Hepatocyte (in vitro differentiated cells): Measurements from ENCODE around the gene RNF217. TPM values are rescaled to one million over a fixed set of nuclear protein-coding genes. Genes with fewer than 3 reads are reported as not detected.

ENCODE experiments used
- DNase-seq: peaks from one replicate; pipeline ENCODE4 v3.0.0-alpha.2; 2016; ENCODE audit warnings: low spot score
- H2AFZ ChIP-seq: fragments of 200-600 bp; sonication (generic); 2 replicates; pipeline ENCODE4 v1.6.0; 2016; ENCODE audit warnings: antibody characterized with exemption, mild to moderate bottlenecking
- H3K27ac ChIP-seq: fragments of 200-600 bp; sonication (generic); 2 replicates; pipeline ENCODE4 v1.5.1; 2016; ENCODE audit warnings: mild to moderate bottlenecking
- H3K27me3 ChIP-seq: fragments of 200-600 bp; sonication (generic); 2 replicates; pipeline ENCODE4 v1.6.1; 2016
- H3K36me3 ChIP-seq: fragments of 200-600 bp; sonication (generic); replicated peaks from 2 replicates; pipeline ENCODE4 v1.5.1; 2016; ENCODE audit warnings: low read depth; ENCODE audit not compliant: insufficient read depth
- H3K4me1 ChIP-seq: fragments of 200-600 bp; sonication (generic); 2 replicates; pipeline ENCODE4 v1.5.1; 2016; ENCODE audit warnings: mild to moderate bottlenecking, moderate library complexity; ENCODE audit not compliant: insufficient read depth
- H3K4me2 ChIP-seq: fragments of 200-600 bp; sonication (generic); 2 replicates; pipeline ENCODE4 v1.6.0; 2016
- H3K4me3 ChIP-seq: fragments of 200-600 bp; sonication (generic); 2 replicates; pipeline ENCODE4 v1.5.1; 2016; ENCODE audit warnings: mild to moderate bottlenecking
- H3K79me2 ChIP-seq: fragments of 200-600 bp; sonication (generic); 2 replicates; pipeline ENCODE4 v1.6.0; 2017; ENCODE audit warnings: mild to moderate bottlenecking
- H3K9me2 ChIP-seq: fragments of 200-600 bp; sonication (generic); replicated peaks from 2 replicates; pipeline ENCODE4 v1.6.0; 2017; ENCODE audit warnings: mild to moderate bottlenecking; ENCODE audit not compliant: insufficient read depth
- H3K9me3 ChIP-seq: fragments of 200-600 bp; sonication (generic); 2 replicates; pipeline ENCODE4 v1.5.1; 2016; ENCODE audit warnings: low read depth, mild to moderate bottlenecking
- H4K20me1 ChIP-seq: fragments of 200-600 bp; sonication (generic); 2 replicates; pipeline ENCODE4 v1.6.0; 2016; ENCODE audit warnings: mild to moderate bottlenecking; ENCODE audit not compliant: insufficient read depth, poor library complexity, severe bottlenecking
- CTCF ChIP-seq: fragments of 200-600 bp; sonication (generic); IDR thresholded peaks from 2 replicates; pipeline ENCODE4 v1.5.1; 2016; ENCODE audit warnings: antibody characterized with exemption, mild to moderate bottlenecking; ENCODE audit not compliant: poor library complexity
- EZH2 ChIP-seq: fragments of 200-600 bp; sonication (generic); IDR thresholded peaks from 2 replicates; pipeline ENCODE4 v1.6.1; 2016; ENCODE audit warnings: antibody characterized with exemption, mild to moderate bottlenecking, borderline replicate concordance
- EZH2phosphoT487 ChIP-seq: fragments of 200-600 bp; sonication (generic); IDR thresholded peaks from one replicate; pipeline ENCODE4 v1.6.1; 2018; ENCODE audit warnings: antibody characterized with exemption, mild to moderate bottlenecking, low read depth, moderate library complexity; ENCODE audit not compliant: unreplicated experiment, severe bottlenecking
- WGBS: methylation state at CpG from one replicate; pipeline ENCODE4 v1.1.6; 2016; ENCODE audit warnings: low lambda C conversion rate; ENCODE audit errors: missing lambda C conversion rate; 5-methylcytosine and 5-hydroxymethylcytosine counted together
- polyA plus RNA-seq: library from polyadenylated mRNA; unstranded; fragments of >200 nt; fragmentation: Nextera tagmentation; extraction: Ambion mirVana; gene quantifications from 2 replicates; pipeline ENCODE4 v1.2.1, GENCODE V29; 2016
- total RNA-seq: library from RNA; depleted of rRNA; stranded (reverse); fragments of >200 nt; gene quantifications from 2 replicates; pipeline ENCODE4 v1.2.3, GENCODE V29; 2014

Gene RNF217
- total and polyA plus RNA-seq, 2 experiments from 2014 or later = 8.8 to 18.4 TPM

DNA sequence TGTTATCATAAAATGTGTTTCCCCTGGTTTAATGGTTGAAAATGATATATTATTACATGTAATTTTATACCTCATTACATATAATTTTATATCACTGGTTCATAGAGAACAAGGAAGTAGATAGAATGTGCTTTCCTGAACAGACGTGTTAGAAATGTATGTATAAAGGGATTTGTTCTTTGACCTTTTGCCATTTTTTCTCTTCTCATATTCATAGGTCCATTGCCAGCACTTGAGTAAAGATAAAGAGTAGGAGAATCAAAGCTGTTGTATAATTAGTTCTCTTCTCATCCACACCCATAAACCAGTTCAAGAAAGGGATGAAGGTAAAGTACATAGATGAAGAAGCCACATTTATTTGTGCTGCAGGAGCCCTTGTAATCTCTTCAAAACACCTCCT, 46.7 kb downstream of the RNF217 start:
- 79% methylated on average over 1 of the region's 1 CpG for WGBS
- Histone ChIP-seq H3K4me2 (no peak overlapping the region), H3K36me3 (no peaks in the 10 kb centered on the region), H3K79me2 (peaks cover 15% of the 10 kb centered on the region), H4K20me1 (no peaks in the 10 kb centered on the region), H3K27ac (no peak overlapping the region), H3K27me3 (no peaks in the 10 kb centered on the region), H3K4me3 (no peak overlapping the region), H3K4me1 (no peaks in the 10 kb centered on the region), H2AFZ (no peak overlapping the region), H3K9me2 (no peaks in the 10 kb centered on the region), H3K9me3 (no peaks in the 10 kb centered on the region)
- no peak for DNase-seq
- no peak for TF ChIP-seq EZH2
- TF ChIP-seq EZH2phosphoT487 = no peak
- no peak for TF ChIP-seq CTCF

DNA sequence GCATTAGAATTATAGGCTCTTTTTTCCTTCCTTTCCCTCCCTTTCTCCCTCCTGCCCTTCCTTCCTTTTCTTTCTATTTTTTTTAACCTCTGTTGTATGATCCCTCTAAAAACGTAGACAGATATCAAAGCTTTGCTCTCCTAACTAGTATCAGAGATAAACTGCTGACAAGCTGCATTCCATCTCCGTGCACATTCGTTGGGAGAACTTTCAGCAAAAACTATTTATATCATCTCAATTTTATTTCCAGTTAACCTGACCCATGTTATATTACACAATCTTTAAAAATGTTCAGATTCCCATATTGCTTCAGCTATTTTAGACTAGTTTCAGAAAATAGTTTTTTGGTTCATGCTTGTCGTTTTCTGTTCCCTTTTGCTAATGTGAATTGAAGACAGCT, 47.3 kb downstream of the RNF217 start:
- H3K79me2 ChIP-seq = peaks cover 15% of the 10 kb centered on the region
- no peaks in the 10 kb centered on the region for H4K20me1 ChIP-seq
- no peaks in the 10 kb centered on the region for H3K4me1 ChIP-seq
- H3K4me3 ChIP-seq = no peak overlapping the region
- H3K36me3 ChIP-seq = no peaks in the 10 kb centered on the region
- DNase-seq = no peak
- H3K27me3 ChIP-seq = no peaks in the 10 kb centered on the region
- H3K9me3 ChIP-seq = no peaks in the 10 kb centered on the region
- H3K4me2 ChIP-seq = no peak overlapping the region
- 48% methylated on average over 4 of the region's 4 CpGs for WGBS
- no peaks in the 10 kb centered on the region for H3K9me2 ChIP-seq
- no peak overlapping the region for H2AFZ ChIP-seq
- H3K27ac ChIP-seq = no peak overlapping the region
- TF ChIP-seq CTCF (no peak), EZH2 (no peak), EZH2phosphoT487 (no peak)

- Histone ChIP-seq H3K79me2 (peaks cover 17% of the 10 kb centered on the region), H3K4me3 (no peak overlapping the region), H3K27me3 (no peaks in the 10 kb centered on the region), H3K27ac (peak overlapping the region; percentile 5), H3K9me2 (no peaks in the 10 kb centered on the region), H3K9me3 (no peaks in the 10 kb centered on the region), H3K36me3 (no peaks in the 10 kb centered on the region), H3K4me1 (no peaks in the 10 kb centered on the region), H4K20me1 (no peaks in the 10 kb centered on the region), H2AFZ (no peak overlapping the region), H3K4me2 (no peak overlapping the region)
- no peak for TF ChIP-seq EZH2phosphoT487
- TF ChIP-seq EZH2 = no peak
- TF ChIP-seq CTCF = no peak
- 71% methylated on average over 2 of the region's 2 CpGs for WGBS
- DNase-seq = no peak
Measured at GRCh38 chr6:125013938-125014660, 51.9 kb downstream of the RNF217 start.

DNA sequence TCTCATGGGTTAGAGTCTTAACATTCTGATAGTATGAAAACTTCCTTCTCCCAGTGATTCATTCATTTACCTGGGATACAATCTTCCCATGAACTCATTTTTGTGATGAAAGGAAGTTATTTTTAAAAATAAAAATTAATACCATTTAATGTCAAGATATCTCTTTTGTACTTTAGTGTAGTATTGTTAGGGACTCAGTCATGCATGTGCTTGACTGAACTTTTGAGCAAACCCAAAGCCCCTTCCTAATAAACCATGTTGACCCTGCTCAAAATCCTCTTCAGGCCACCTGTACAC, 52.4 kb downstream of the RNF217 start:
- no peak overlapping the region for H2AFZ ChIP-seq
- DNase-seq = no peak
- TF ChIP-seq CTCF = no peak
- TF ChIP-seq EZH2phosphoT487 = no peak
- TF ChIP-seq EZH2 = no peak
- H3K9me3 ChIP-seq = no peaks in the 10 kb centered on the region
- no peaks in the 10 kb centered on the region for H3K4me1 ChIP-seq
- H3K4me2 ChIP-seq = no peak overlapping the region
- no peaks in the 10 kb centered on the region for H3K27me3 ChIP-seq
- H3K79me2 ChIP-seq = peaks cover 17% of the 10 kb centered on the region
- H3K36me3 ChIP-seq = no peaks in the 10 kb centered on the region
- no peaks in the 10 kb centered on the region for H4K20me1 ChIP-seq
- no peaks in the 10 kb centered on the region for H3K9me2 ChIP-seq
- no peak overlapping the region for H3K4me3 ChIP-seq
- H3K27ac ChIP-seq = peak overlapping the region; percentile 5
